ENCODE measurements around the gene MIDN. TPM values are rescaled to one million over a fixed set of nuclear protein-coding genes. Genes with fewer than 3 reads are reported as not detected.

MIDN gene
- total RNA-seq (ENCODE audit: low replicate concordance), result 2.8 and 15.9 TPM in 2 replicates

DNA sequence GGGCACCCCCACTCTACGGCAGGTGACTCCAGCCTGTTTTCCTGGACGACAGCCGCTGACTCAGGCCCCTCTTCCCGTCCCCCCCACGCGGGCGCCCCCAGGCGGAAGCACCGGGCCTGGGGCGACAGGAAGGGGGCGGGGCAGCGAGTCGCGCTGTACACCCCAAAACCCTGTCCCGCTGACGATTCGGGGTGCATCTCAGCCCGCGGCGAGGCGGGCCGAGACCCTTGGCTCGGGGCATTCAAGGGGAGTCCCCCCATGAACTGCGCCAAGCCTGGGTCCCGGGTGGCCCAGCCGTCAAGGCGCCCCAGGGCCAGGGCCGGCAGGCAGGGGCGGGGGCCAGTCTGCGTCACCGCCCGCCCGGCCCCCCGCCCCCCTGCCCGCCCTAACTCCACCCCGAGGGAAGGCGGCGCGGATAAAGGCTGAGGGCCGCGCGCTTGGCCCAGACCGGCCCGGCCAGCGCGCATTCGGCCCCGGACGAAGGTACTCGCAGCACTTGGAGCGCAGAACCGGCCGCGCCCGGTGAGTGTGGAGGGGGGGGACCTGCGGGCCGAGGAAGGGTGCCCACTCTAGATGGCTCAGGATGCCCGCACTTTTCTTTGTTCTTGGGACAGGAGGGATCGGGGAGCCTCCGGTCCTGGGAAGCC, at the start of gene MIDN:
TSS of gene MIDN (plus strand) at position 445 of the 647 bp plus-strand sequence. CDS start 1,714 bp downstream, outside the sequence.

DNA sequence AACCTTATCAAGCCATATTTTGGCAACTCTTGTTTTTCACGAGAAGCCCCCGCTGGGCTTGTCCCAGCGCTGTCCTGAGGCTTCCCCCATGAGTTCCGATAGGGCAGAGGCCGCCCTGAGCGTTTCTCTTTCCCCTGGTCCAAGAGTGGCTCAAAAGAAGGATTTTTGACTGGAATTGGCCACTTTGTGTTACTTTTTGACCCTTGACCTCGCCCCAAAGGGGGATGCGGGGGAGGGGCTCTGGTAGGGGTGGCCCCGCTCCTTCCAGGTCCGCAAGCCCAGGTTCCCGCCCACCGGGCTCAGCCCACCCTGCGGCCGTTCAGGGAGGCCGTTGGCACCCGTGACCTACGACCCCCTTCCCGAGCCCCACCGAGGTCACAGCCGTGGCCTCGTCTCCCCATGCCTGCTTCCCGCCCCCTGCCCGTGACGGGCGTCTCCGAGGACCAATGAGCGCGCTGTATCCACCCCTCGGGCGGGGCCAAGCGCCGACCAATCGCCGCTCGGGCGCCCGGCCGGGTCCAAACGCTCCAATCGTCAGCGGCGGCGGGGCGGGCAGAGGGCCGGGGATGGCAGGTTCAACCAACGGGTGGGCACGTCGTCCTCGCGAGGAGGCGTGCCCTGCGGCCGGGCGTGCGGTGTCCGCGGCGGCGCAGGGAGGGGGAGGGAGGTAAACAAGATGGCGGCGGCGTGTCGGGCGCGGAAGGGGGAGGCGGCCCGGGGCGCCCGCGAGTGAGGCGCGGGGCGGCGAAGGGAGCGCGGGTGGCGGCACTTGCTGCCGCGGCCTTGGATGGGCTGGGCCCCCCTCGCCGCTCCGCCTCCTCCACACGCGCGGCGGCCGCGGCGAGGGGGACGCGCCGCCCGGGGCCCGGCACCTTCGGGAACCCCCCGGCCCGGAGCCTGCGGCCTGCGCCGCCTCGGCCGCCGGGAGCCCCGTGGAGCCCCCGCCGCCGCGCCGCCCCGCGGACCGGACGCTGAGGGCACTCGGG, 43.0 kb upstream of the MIDN start, which contains the start of gene STK11:
TSS of gene STK11 (plus strand) at position 665 of the 986 bp plus-strand sequence. CDS start 1,136 bp downstream, outside the sequence.

DNA sequence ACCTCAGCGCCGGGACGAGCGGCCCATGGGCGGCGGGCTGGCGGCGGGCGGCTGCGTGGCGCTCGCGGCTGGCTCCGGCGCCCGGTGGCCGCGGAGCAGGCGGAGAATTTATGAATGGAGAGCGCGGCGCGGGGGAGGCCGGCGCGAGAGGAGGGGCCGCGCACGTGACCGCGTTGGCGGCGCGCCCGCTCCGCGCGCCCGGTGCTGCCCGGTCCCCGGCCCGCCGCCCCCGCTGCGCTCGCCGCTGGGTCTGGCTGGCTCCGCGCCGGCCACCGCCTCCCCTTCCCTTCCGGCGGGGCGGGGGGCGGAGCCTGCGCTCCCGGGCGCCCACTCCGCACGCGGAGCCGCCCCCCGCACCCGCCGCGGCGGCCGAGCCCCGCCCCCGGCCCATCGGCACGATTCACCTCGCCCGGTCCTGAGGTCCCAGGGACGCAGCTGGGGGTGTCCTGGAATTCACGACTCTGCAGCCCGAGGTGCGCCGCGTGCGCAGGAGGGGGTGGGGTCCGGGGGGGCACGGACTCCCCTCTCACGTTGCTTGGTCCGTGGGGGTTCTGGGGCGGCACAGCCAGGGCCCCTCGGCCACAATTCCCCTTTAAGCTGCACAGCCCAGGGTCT, 10.5 kb upstream of the MIDN start, which contains the start of gene CBARP:
TSS of gene CBARP (minus strand) at position 252 of the 615 bp plus-strand sequence. CDS start 1,905 bp downstream, outside the sequence.

DNA sequence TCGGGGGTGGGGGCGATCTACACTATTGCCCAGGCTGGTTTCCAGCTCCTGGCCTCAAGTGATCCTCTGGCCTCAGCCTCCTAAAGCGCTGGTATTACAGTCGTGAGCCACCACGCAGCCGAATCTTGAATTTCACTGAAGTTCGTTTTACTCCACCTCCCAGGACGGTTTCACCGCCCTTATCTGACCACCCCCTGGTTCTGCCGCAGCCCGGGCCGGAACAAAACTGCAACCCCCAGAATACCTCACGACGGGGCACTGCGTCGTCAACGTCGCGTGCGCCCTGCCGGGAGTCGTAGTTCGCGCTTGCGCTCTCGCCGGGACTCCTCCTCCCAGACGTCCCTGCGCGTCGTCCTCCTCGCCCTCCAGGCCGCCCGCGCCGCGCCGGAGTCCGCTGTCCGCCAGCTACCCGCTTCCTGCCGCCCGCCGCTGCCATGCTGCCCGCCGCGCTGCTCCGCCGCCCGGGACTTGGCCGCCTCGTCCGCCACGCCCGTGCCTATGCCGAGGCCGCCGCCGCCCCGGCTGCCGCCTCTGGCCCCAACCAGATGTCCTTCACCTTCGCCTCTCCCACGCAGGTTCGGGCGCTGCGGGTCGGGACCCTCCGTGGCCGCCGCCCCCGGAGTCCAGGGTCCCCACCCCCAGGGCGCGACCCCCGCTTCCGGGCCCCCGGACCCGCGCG, 6.8 kb upstream of the MIDN start, which contains the start of gene ATP5F1D:
TSS of gene ATP5F1D (plus strand) at position 335 of the 679 bp plus-strand sequence. CDS start at position 435, 100 bp downstream.

DNA sequence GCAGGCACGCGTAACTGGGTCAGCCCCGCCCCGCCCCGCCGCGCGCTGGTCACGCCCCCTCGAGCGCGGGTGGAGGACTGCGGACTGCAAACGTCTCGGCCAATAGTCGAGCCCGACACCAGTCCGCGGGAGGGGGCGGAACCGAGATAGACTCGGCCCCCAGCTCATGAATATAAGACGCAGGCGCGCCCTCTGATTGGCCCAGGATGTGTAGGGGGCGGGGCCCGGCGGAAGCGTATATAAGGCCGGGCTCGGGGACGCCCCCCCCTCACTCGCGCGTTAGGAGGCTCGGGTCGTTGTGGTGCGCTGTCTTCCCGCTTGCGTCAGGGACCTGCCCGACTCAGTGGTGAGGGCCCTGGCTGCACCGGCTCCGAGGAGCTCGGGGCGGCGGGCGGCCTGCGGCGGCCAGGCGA, 20.7 kb downstream of the MIDN start, which contains the start of gene CIRBP:
TSS of gene CIRBP (plus strand) at position 268 of the 413 bp plus-strand sequence. CDS start 1,602 bp downstream, outside the sequence.

DNA sequence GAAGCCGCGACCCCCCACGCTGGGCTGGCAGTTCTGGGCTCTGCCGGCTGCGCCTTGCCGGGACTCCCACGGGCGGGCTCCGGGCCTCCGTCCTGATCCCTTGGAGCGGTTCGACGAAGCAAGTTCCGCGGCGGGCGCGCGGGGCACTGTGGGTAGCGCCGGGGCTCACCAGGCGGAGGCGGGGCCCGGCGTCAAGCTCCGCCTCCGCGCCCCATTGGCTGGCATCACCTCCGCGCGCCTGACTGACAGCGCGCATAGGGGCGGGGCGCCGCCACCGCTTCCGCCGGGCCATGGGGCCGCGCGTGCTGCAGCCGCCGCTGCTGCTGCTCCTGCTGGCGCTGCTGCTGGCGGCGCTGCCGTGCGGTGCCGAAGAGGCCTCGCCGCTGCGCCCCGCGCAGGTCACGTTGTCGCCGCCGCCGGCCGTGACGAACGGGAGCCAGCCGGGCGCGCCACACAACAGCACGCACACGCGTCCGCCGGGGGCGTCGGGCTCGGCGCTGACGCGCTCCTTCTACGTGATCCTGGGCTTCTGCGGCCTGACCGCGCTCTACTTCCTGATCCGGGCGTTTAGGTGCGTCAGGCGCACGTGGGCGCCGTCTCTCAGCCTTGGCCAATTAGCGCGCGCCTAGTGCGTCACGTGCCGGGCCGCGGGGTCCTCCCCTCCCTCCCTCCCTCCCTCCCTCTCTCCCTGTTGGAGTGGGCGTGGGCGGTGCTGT, 27.0 kb downstream of the MIDN start, which contains the start of gene FAM174C:
TSS of gene FAM174C (plus strand) at position 271 of the 716 bp plus-strand sequence. CDS start at position 291, 20 bp downstream.

DNA sequence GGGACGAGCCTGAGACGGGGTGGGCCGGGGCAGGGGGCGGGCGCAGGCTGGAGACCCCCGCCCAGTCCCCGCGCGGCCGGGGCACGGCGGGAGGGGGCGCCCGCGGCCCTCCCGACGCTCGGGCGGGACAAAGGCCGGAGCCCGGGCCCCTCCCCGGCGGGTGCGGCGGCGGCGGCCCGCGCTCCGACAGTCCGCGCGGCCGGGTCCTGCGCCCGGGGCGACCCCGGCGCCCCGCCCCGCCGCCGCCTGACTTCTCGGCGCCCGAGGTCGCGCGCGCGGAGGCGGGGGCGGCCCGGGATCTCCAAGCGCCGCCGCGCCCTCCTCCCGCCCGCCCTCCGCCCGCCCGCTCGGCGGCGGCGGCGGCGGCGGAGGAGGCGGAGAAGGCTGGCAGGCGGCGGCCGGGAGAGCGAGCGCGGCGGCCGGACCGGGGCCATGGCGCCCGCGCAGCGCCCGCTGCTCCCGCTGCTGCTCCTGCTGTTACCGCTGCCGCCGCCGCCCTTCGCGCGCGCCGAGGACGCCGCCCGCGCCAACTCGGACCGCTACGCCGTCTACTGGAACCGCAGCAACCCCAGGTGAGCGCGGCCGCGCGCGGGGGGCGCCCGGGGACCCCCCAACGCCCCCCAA, 37.5 kb downstream of the MIDN start, which contains the start of gene EFNA2:
TSS of gene EFNA2 (plus strand) at position 137 of the 624 bp plus-strand sequence. CDS start at position 433, 296 bp downstream.

Other genes with a start within 250 kb of the MIDN start
- gene GRIN3B, start 248.2 kb upstream of the MIDN start, total RNA-seq (ENCODE audit: low replicate concordance), result 0.23 and 0.45 TPM in 2 replicates
- 41.3 and 58.0 TPM in 2 replicates for gene TMEM259, start 227.5 kb upstream of the MIDN start, total RNA-seq (ENCODE audit: low replicate concordance)
- gene RNU6-2, start 227.1 kb upstream of the MIDN start, total RNA-seq (ENCODE audit: low replicate concordance), result not detected in 2 replicates
- 268 and 324 TPM in 2 replicates for gene CNN2, start 222.0 kb upstream of the MIDN start, total RNA-seq (ENCODE audit: low replicate concordance)
- 2.2 and 8.4 TPM in 2 replicates for gene ABCA7, start 208.5 kb upstream of the MIDN start, total RNA-seq (ENCODE audit: low replicate concordance)
- 0.82 and 4.7 TPM in 2 replicates for gene ARHGAP45, start 181.4 kb upstream of the MIDN start, total RNA-seq (ENCODE audit: low replicate concordance)
- 127 and 132 TPM in 2 replicates for gene POLR2E, start 153.2 kb upstream of the MIDN start, total RNA-seq (ENCODE audit: low replicate concordance)
- 382 and 1,065 TPM in 2 replicates for gene GPX4, start 144.6 kb upstream of the MIDN start, total RNA-seq (ENCODE audit: low replicate concordance)
- gene SBNO2, start 74.3 kb upstream of the MIDN start, total RNA-seq (ENCODE audit: low replicate concordance), result 40.7 and 112 TPM in 2 replicates
- gene STK11, start 42.8 kb upstream of the MIDN start, total RNA-seq (ENCODE audit: low replicate concordance), result 77.6 and 112 TPM in 2 replicates
- gene CBARP, start 10.6 kb upstream of the MIDN start, total RNA-seq (ENCODE audit: low replicate concordance), result 0.82 and 1.1 TPM in 2 replicates
- gene ATP5F1D, start 6.8 kb upstream of the MIDN start, total RNA-seq (ENCODE audit: low replicate concordance), result 36.6 and 63.1 TPM in 2 replicates
- 148 and 327 TPM in 2 replicates for gene CIRBP, start 20.7 kb downstream of the MIDN start, total RNA-seq (ENCODE audit: low replicate concordance)
- gene FAM174C, start 26.9 kb downstream of the MIDN start, total RNA-seq (ENCODE audit: low replicate concordance), result 8.4 and 17.5 TPM in 2 replicates
- not detected in 2 replicates for gene EFNA2, start 37.3 kb downstream of the MIDN start, total RNA-seq (ENCODE audit: low replicate concordance)
- gene NDUFS7, start 135.3 kb downstream of the MIDN start, total RNA-seq (ENCODE audit: low replicate concordance), result 51.4 and 87.2 TPM in 2 replicates
- gene GAMT, start 153.0 kb downstream of the MIDN start, total RNA-seq (ENCODE audit: low replicate concordance), result 29.8 and 36.3 TPM in 2 replicates
- gene DAZAP1, start 159.0 kb downstream of the MIDN start, total RNA-seq (ENCODE audit: low replicate concordance), result 22.8 and 53.7 TPM in 2 replicates
- 178 and 496 TPM in 2 replicates for gene RPS15, start 189.8 kb downstream of the MIDN start, total RNA-seq (ENCODE audit: low replicate concordance)
- under 0.01 and 0.08 TPM in 2 replicates for gene APC2, start 201.5 kb downstream of the MIDN start, total RNA-seq (ENCODE audit: low replicate concordance)
- gene C19orf25, start 230.6 kb downstream of the MIDN start, total RNA-seq (ENCODE audit: low replicate concordance), result 13.5 and 21.2 TPM in 2 replicates
- gene PCSK4, start 241.8 kb downstream of the MIDN start, total RNA-seq (ENCODE audit: low replicate concordance), result 0.68 and 1.5 TPM in 2 replicates
- 1.3 and 2.2 TPM in 2 replicates for gene REEP6, start 242.6 kb downstream of the MIDN start, total RNA-seq (ENCODE audit: low replicate concordance)

Data from smooth muscle cell of the coronary artery (primary cell).